ENCODE results near the gene RPUSD1.

The RPUSD1 gene

GRCh38 chr16:822909-823297 lies 34.7 kb upstream of the RPUSD1 start:
- no peak for TF ChIP-seq GATA3 (IDR thresholded peaks at IDR 0.05; ENCODE audit: low read depth, low read length)
- no peak for TF ChIP-seq GATA2 (IDR thresholded peaks at IDR 0.05; ENCODE audit: low read depth, low read length)

GRCh38 chr16:822174-822908 lies 34.2 kb upstream of the RPUSD1 start:
- TF ChIP-seq GATA2 (IDR thresholded peaks at IDR 0.05; ENCODE audit: low read depth, low read length) (no peak), GATA3 (IDR thresholded peaks at IDR 0.05; ENCODE audit: low read depth, low read length) (no peak)

GRCh38 chr16:821751-822150 lies 33.6 kb upstream of the RPUSD1 start:
- TF ChIP-seq GATA2 (IDR thresholded peaks at IDR 0.05; ENCODE audit: low read depth, low read length) (no peak), GATA3 (IDR thresholded peaks at IDR 0.05; ENCODE audit: low read depth, low read length) (no peak)

- TF ChIP-seq GATA3 (IDR thresholded peaks at IDR 0.05; ENCODE audit: low read depth, low read length), result no peak
- TF ChIP-seq GATA2 (IDR thresholded peaks at IDR 0.05; ENCODE audit: low read depth, low read length), result no peak
Observed at GRCh38 chr16:820748-821147, 32.6 kb upstream of the RPUSD1 start.

DNA sequence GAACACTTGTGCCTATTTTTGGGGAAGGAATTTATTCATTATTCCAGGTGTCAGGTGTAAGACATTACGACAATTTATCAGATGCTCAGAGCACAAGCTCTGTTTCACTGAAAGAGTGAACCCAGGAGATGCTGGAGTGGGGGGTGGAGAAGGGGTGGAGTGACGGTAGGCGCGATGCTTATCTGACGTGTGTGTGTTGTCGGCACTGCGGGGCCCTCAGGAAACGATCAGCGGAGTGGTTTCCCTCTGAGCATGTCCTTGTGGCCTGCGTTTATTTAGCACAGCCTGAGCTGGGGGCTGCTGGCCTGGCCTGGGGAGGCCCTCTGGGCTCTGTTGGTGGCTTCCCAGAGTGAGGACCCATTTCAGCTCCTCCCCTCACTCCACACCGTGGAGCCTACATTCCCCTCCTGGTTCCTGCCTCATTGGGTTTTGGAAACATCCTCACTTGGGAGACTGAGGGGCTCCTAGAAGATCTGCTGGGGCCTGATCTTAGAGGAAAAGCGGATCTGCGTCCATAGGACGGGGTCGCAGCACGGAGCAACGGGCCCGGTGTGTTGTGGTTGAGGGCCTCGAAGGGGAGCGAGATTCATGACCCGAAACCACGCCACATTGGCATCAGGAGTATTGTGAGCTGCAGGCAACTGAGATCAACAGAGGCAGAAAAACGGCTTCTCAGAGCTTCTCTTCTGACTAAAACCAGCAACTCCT lies 31.3 kb upstream of the RPUSD1 start:
- TF ChIP-seq GATA2 (IDR thresholded peaks at IDR 0.05; ENCODE audit: low read depth, low read length), result no peak
- no peak for TF ChIP-seq GATA3 (IDR thresholded peaks at IDR 0.05; ENCODE audit: low read depth, low read length)

DNA sequence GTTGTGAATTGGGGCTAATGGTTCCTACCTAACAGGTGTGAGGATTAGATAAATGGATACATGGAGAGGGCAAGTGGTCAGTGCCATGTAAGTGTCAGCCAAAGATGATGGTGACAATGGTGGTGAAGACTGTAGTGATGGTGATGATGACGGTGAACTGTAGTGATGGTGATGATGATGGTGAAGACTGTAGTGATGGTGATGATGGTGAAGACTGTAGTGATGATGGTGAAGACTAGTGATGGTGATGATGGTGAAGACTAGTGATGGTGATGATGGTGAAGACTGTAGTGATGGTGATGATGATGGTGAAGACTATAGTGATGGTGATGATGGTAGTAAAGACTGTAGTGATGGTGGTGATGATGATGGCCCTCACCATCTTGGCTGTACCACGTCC lies 30.4 kb upstream of the RPUSD1 start:
- no peak for TF ChIP-seq GATA3 (IDR thresholded peaks at IDR 0.05; ENCODE audit: low read depth, low read length)
- no peak for TF ChIP-seq GATA2 (IDR thresholded peaks at IDR 0.05; ENCODE audit: low read depth, low read length)

GRCh38 chr16:818132-818531 lies 30.0 kb upstream of the RPUSD1 start:
- no peak for TF ChIP-seq GATA3 (IDR thresholded peaks at IDR 0.05; ENCODE audit: low read depth, low read length)
- TF ChIP-seq GATA2 (IDR thresholded peaks at IDR 0.05; ENCODE audit: low read depth, low read length), result no peak

- no peak for TF ChIP-seq GATA3 (IDR thresholded peaks at IDR 0.05; ENCODE audit: low read depth, low read length)
Observed at GRCh38 chr16:817001-817906, 29.1 kb upstream of the RPUSD1 start.

GRCh38 chr16:815861-816260 lies 27.7 kb upstream of the RPUSD1 start:
- TF ChIP-seq GATA2 (IDR thresholded peaks at IDR 0.05; ENCODE audit: low read depth, low read length), result no peak

GRCh38 chr16:814974-815373 lies 26.8 kb upstream of the RPUSD1 start:
- TF ChIP-seq GATA2 (IDR thresholded peaks at IDR 0.05; ENCODE audit: low read depth, low read length), result no peak

DNA sequence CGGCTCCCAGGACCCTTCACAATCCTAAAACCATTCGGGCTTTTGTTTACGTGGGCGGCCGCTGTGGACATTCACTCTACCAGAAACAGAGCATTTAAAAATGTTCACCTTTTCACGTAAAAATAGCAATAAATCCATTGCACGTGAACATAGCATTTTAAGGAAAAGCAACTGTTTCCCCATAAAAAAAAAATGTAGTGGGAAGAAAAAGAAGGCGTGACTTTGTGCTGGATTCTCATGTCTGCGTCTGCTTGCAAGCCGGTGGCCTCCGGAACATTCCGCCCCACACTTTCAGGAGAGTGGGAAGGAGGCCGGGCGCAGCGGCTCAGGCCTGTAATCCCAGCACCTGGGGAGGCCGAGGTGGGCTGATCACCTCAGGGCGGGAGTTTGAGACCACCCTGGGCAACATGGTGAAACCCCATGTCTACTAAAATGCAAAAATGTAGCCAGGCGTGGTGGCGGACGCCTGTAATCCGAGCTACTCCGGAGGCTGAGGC lies 25.8 kb upstream of the RPUSD1 start:
- no peak for TF ChIP-seq GATA3 (IDR thresholded peaks at IDR 0.05; ENCODE audit: low read depth, low read length)
- TF ChIP-seq GATA2 (IDR thresholded peaks at IDR 0.05; ENCODE audit: low read depth, low read length), result no peak

DNA sequence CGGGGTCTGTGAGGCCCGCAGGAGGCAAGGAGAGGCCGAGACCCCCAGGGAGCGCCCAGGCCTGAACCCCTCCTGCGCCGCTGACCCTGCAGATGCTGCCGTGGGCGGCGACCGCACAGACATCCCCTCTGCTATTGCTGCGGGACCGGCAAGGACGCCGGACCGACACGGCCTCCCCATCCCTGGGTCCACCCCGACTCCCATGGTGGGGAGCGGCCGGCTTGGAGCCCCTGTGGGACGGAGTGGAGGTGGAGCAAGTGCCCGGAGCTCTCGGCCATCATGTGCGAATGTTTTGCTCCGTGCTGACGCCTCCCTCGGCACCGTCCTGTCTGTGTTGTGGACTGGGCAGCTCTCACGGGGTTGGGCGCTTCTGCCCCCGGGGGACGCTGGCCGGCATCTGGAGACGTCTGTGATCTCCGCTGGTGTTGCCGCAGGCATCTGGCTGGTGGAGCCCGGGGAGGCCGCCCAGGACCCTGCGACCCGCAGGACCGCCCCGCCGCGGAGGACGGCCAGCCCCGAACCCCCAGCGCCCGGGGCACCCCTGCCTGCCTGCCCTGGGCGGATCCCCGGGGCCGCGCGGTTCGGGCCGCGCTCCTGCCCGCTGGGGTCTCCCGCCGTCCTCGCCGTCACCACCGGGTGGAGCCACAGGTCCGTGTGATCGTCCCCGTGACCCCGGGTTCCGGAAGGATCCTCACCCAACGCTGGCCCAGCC lies 25.2 kb upstream of the RPUSD1 start:
- no peak for TF ChIP-seq GATA2 (IDR thresholded peaks at IDR 0.05; ENCODE audit: low read depth, low read length)
- no peak for TF ChIP-seq GATA3 (IDR thresholded peaks at IDR 0.05; ENCODE audit: low read depth, low read length)

GRCh38 chr16:808085-808386 lies 19.9 kb upstream of the RPUSD1 start:
- no peak for TF ChIP-seq GATA3 (IDR thresholded peaks at IDR 0.05; ENCODE audit: low read depth, low read length)
- TF ChIP-seq GATA2 (IDR thresholded peaks at IDR 0.05; ENCODE audit: low read depth, low read length), result no peak
